ENCODE results near the gene TBXA2R. TPM values are rescaled to one million over a fixed set of nuclear protein-coding genes. Genes with fewer than 3 reads are reported as not detected.

Gene TBXA2R
- total and polyA plus RNA-seq, 8 donors, result 0.42 to 1.5 (median 0.73) TPM

- intact Hi-C loops (cut with DNase I), result loop anchor here in 1 of 3 donors (10.0 kb wide), 1 partner anchor 303 kb away; no protein-coding TSS in a partner anchor
- TF ChIP-seq CTCF (IDR thresholded peaks at IDR 0.05), result peak; percentile 71 to 89 (median 82)
- ATAC-seq (peak; percentile 30 to 90 (median 80)), DNase-seq (peak in 5 of 6 donors; percentile 37 to 84 (median 55)), FAIRE-seq (no peak)
- Histone ChIP-seq H3K27me3 (no peaks in the 10 kb centered on the region), H3K27ac (no peak overlapping the region), H3K36me3 (no peaks in the 10 kb centered on the region), H3K4me1 (no peaks in the 10 kb centered on the region), H3K9me3 (no peaks in the 10 kb centered on the region), H3K4me3 (no peak overlapping the region)
- WGBS, 2 donors, result 60 to 67% methylated on average over 28 to 31 of the region's 31 CpGs
These were observed 11.6 kb upstream of the TBXA2R start for GRCh38 chr19:3618144-3618810.

- intact Hi-C loops (cut with DNase I), result loop anchor here in 1 of 3 donors (10.0 kb wide), 1 partner anchor 303 kb away; no protein-coding TSS in a partner anchor
- no peaks in the 10 kb centered on the region for H3K9me3 ChIP-seq
- H3K27ac ChIP-seq, result no peak overlapping the region
- no peak for ATAC-seq
- TF ChIP-seq CTCF (IDR thresholded peaks at IDR 0.05), result no peak
- peaks cover 0 to 6% (median 0%) of the 10 kb centered on the region in 3 donors for H3K36me3 ChIP-seq
- WGBS, 2 donors, result 81 to 86% methylated on average over 19 of the region's 19 CpGs
- no peak overlapping the region for H3K4me3 ChIP-seq
- peak in 2 of 6 donors; percentile 49 to 52 for DNase-seq
- no peak for FAIRE-seq
- H3K27me3 ChIP-seq, result no peaks in the 10 kb centered on the region
- no peaks in the 10 kb centered on the region for H3K4me1 ChIP-seq
These were observed 10.8 kb upstream of the TBXA2R start for GRCh38 chr19:3617463-3617862.

- Histone ChIP-seq H3K27me3 (no peaks in the 10 kb centered on the region), H3K9me3 (no peaks in the 10 kb centered on the region), H3K27ac (no peak overlapping the region), H3K4me1 (no peaks in the 10 kb centered on the region), H3K4me3 (no peak overlapping the region), H3K36me3 (peaks cover 0 to 13% (median 12%) of the 10 kb centered on the region in 3 donors)
- no peak for FAIRE-seq
- TF ChIP-seq CTCF (IDR thresholded peaks at IDR 0.05), result no peak
- no peak for ATAC-seq
- peak in 1 of 6 donors; percentile 73 for DNase-seq
- WGBS, 2 donors, result 92 to 93% methylated on average over 26 of the region's 26 CpGs
- intact Hi-C loops (cut with DNase I), result loop anchor here in 1 of 3 donors (10.0 kb wide), 1 partner anchor 301 kb away; no protein-coding TSS in a partner anchor
These were observed 9.0 kb upstream of the TBXA2R start for GRCh38 chr19:3615524-3616135.

- Histone ChIP-seq H3K36me3 (peaks cover 0 to 13% (median 12%) of the 10 kb centered on the region in 3 donors), H3K27me3 (no peaks in the 10 kb centered on the region), H3K27ac (no peak overlapping the region), H3K4me1 (no peaks in the 10 kb centered on the region), H3K4me3 (no peak overlapping the region), H3K9me3 (no peaks in the 10 kb centered on the region)
- no peak for ATAC-seq
- intact Hi-C loops (cut with DNase I), result loop anchor here in 1 of 3 donors (10.0 kb wide), 1 partner anchor 300 kb away; no protein-coding TSS in a partner anchor
- no peak for TF ChIP-seq CTCF (IDR thresholded peaks at IDR 0.05)
- peak in 1 of 6 donors; percentile 65 for DNase-seq
- WGBS, 2 donors, result 89 to 95% methylated on average over 18 of the region's 18 CpGs
- FAIRE-seq, result no peak
These were observed 8.3 kb upstream of the TBXA2R start for GRCh38 chr19:3614858-3615505.

Data from pancreas (tissue), 10 donors.